Measurements from ENCODE around the gene TBC1D19. TPM values are rescaled to one million over a fixed set of nuclear protein-coding genes. Genes with fewer than 3 reads are reported as not detected.

Gene TBC1D19
- total and polyA plus RNA-seq, 2 experiments from 2014 or later = 18.1 to 25.0 TPM

DNA sequence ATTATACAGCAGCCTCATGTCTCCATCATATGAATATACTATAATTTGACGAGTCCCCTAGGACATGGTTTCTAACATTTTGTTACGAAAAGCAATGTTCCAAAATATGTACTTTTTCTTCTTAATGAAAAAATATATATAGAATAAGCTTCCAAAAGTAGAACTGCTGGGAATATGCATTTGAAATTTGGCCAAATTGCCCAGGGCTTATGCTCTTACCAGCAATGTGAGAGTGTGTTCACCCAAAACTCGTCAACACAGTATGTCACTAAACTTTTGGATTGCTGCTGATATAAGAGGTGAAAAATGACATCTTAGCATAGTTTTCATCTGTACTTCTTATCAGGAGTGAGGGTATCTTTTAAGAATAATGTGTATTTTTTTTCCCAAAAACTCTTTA is 212.2 kb downstream of the TBC1D19 start:
- in situ Hi-C loops (cut with MboI) = no loop called here
- Histone ChIP-seq H3K4me2 (ENCODE audit: unreplicated experiment) (no peak overlapping the region), H3F3A (ENCODE audit: insufficient read depth) (no peaks in the 10 kb centered on the region), H3K9me3 (ENCODE audit: low read depth) (no peaks in the 10 kb centered on the region), H3K9me2 (ENCODE audit: insufficient read depth) (no peaks in the 10 kb centered on the region), H3K79me2 (ENCODE audit: insufficient read depth) (no peaks in the 10 kb centered on the region), H4K20me1 (ENCODE audit: insufficient read depth) (no peaks in the 10 kb centered on the region), H3K36me3 (ENCODE audit: low read depth) (no peaks in the 10 kb centered on the region), H3K4me1 (ENCODE audit: insufficient read depth) (no peaks in the 10 kb centered on the region), H3K27ac (no peak overlapping the region), H3K4me3 (no peak overlapping the region), H3K27me3 (replicated peaks; ENCODE audit: insufficient read depth) (no peaks in the 10 kb centered on the region), H3K9ac (no peak overlapping the region), H2AFZ (no peak overlapping the region)
- no peak for DNase-seq
- 91 to 94% methylated on average over 3 of the region's 3 CpGs for WGBS, 2 experiments (ENCODE audit: low coverage in 1 of 2, low lambda C conversion rate in 2 of 2, missing lambda C conversion rate in 2 of 2)
- TF ChIP-seq EZH2 (IDR thresholded peaks at IDR 0.05; ENCODE audit: insufficient read depth, poor library complexity, severe bottlenecking) = no peak
- TF ChIP-seq EZH2phosphoT487 (IDR thresholded peaks at IDR 0.05; ENCODE audit: insufficient read depth, low read depth) = no peak

GRCh38 chr4:26802790-26803189 is 218.9 kb downstream of the TBC1D19 start:
- Histone ChIP-seq H3F3A (ENCODE audit: insufficient read depth) (no peaks in the 10 kb centered on the region), H3K4me3 (no peak overlapping the region), H2AFZ (no peak overlapping the region), H3K9me3 (ENCODE audit: low read depth) (no peaks in the 10 kb centered on the region), H3K79me2 (ENCODE audit: insufficient read depth) (no peaks in the 10 kb centered on the region), H3K27me3 (replicated peaks; ENCODE audit: insufficient read depth) (no peaks in the 10 kb centered on the region), H3K9ac (no peak overlapping the region), H3K4me1 (ENCODE audit: insufficient read depth) (peaks cover 6% of the 10 kb centered on the region; the same call in 1 of the 2 replicates), H3K36me3 (ENCODE audit: low read depth) (no peaks in the 10 kb centered on the region), H3K27ac (no peak overlapping the region), H4K20me1 (ENCODE audit: insufficient read depth) (no peaks in the 10 kb centered on the region), H3K4me2 (ENCODE audit: unreplicated experiment) (no peak overlapping the region), H3K9me2 (ENCODE audit: insufficient read depth) (no peaks in the 10 kb centered on the region)
- no peak for DNase-seq
- WGBS, 2 experiments (ENCODE audit: low coverage in 1 of 2, low lambda C conversion rate in 2 of 2, missing lambda C conversion rate in 2 of 2) = 90 to 93% methylated on average over 5 of the region's 5 CpGs
- TF ChIP-seq EZH2phosphoT487 (IDR thresholded peaks at IDR 0.05; ENCODE audit: insufficient read depth, low read depth) (no peak), EZH2 (IDR thresholded peaks at IDR 0.05; ENCODE audit: insufficient read depth, poor library complexity, severe bottlenecking) (no peak)
- in situ Hi-C loops (cut with MboI) = no loop called here

- Histone ChIP-seq H3K4me3 (no peak overlapping the region), H3K27me3 (replicated peaks; ENCODE audit: insufficient read depth) (no peaks in the 10 kb centered on the region), H3K79me2 (ENCODE audit: insufficient read depth) (no peaks in the 10 kb centered on the region), H3F3A (ENCODE audit: insufficient read depth) (no peaks in the 10 kb centered on the region), H4K20me1 (ENCODE audit: insufficient read depth) (no peaks in the 10 kb centered on the region), H3K27ac (no peak overlapping the region), H3K4me2 (ENCODE audit: unreplicated experiment) (peak overlapping the region; percentile 59), H3K36me3 (ENCODE audit: low read depth) (no peaks in the 10 kb centered on the region), H3K9me2 (ENCODE audit: insufficient read depth) (no peaks in the 10 kb centered on the region), H3K9me3 (ENCODE audit: low read depth) (no peaks in the 10 kb centered on the region), H3K4me1 (ENCODE audit: insufficient read depth) (peaks cover 6% of the 10 kb centered on the region; the same call in 1 of the 2 replicates), H2AFZ (peak overlapping the region; percentile 35; the same call in 1 of the 2 replicates), H3K9ac (no peak overlapping the region)
- DNase-seq = peak; percentile 52
- 14 to 17% methylated on average over 9 of the region's 9 CpGs for WGBS, 2 experiments (ENCODE audit: low coverage in 1 of 2, low lambda C conversion rate in 2 of 2, missing lambda C conversion rate in 2 of 2)
- no peak for TF ChIP-seq EZH2 (IDR thresholded peaks at IDR 0.05; ENCODE audit: insufficient read depth, poor library complexity, severe bottlenecking)
- no peak for TF ChIP-seq EZH2phosphoT487 (IDR thresholded peaks at IDR 0.05; ENCODE audit: insufficient read depth, low read depth)
- in situ Hi-C loops (cut with MboI) = no loop called here
Measured at GRCh38 chr4:26803211-26803861, 219.5 kb downstream of the TBC1D19 start.

- Histone ChIP-seq H3F3A (ENCODE audit: insufficient read depth) (no peaks in the 10 kb centered on the region), H3K9me3 (ENCODE audit: low read depth) (no peaks in the 10 kb centered on the region), H3K4me1 (ENCODE audit: insufficient read depth) (peaks cover 6% of the 10 kb centered on the region; the same call in 1 of the 2 replicates), H3K79me2 (ENCODE audit: insufficient read depth) (no peaks in the 10 kb centered on the region), H2AFZ (no peak overlapping the region), H4K20me1 (ENCODE audit: insufficient read depth) (no peaks in the 10 kb centered on the region), H3K27me3 (replicated peaks; ENCODE audit: insufficient read depth) (no peaks in the 10 kb centered on the region), H3K9ac (no peak overlapping the region), H3K4me2 (ENCODE audit: unreplicated experiment) (no peak overlapping the region), H3K4me3 (no peak overlapping the region), H3K36me3 (ENCODE audit: low read depth) (no peaks in the 10 kb centered on the region), H3K9me2 (ENCODE audit: insufficient read depth) (no peaks in the 10 kb centered on the region), H3K27ac (no peak overlapping the region)
- DNase-seq = no peak
- no peak for TF ChIP-seq EZH2 (IDR thresholded peaks at IDR 0.05; ENCODE audit: insufficient read depth, poor library complexity, severe bottlenecking)
- TF ChIP-seq EZH2phosphoT487 (IDR thresholded peaks at IDR 0.05; ENCODE audit: insufficient read depth, low read depth) = no peak
- in situ Hi-C loops (cut with MboI) = no loop called here
- WGBS, 2 experiments (ENCODE audit: low coverage in 1 of 2, low lambda C conversion rate in 2 of 2, missing lambda C conversion rate in 2 of 2) = 95 to 98% methylated on average over 26 of the region's 26 CpGs
Measured at GRCh38 chr4:26804451-26804850, 220.6 kb downstream of the TBC1D19 start.
